ENCODE results near the gene CENPV.
"Not testable (repeated sequence)": the region's sequence is repeated elsewhere in the genome, so short reads cannot be mapped to it uniquely, and the experiment has no call there.

The CENPV gene

DNA sequence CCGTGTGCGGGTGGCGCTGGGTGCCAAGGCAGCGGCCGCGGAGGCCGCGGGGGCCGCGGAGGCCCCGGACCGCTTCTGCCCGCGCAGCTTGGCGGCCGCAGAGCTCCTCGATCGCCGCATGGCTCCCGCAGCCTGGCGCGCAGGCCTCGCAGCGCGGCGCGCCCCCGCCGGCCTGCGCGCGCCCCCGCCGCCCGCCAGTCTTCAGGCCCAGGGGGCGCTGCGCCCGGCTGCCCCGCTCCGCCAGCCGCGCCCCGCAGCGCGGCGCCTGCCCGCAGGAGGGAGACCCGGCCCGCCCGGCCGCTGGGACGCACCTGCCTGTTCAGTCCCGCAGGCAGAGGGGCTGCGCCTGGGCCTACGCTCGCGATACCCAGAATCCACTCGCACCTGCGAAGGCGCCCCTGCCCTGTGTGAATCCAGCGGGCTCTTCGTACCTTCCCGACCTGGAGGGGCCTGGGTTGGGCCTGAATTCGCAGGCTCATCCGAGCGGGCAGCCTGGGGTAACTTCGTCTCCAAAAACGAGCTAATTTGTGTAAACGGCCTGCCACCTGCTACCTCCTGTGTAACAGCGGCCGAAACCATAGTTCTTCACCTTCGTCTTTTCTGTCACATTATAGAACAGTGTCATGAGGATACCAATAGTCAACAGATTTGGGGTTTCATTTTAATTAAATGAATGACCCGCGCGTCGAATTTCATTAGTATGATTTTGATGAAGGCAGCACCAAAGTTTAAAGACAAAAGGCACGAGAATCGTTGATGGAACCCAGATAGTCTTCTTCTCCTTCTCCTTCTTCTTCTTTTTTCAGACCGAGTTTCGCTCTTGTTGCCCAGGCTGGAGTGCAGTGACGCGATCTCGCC lies at the start of gene CENPV:
Gene CENPV (minus strand): TSS at position 153 of the 858 bp plus-strand sequence. CDS start 33 bp downstream, at position 120.
- DNase-seq: peak; percentile 28 to 68 (median 36)

DNA sequence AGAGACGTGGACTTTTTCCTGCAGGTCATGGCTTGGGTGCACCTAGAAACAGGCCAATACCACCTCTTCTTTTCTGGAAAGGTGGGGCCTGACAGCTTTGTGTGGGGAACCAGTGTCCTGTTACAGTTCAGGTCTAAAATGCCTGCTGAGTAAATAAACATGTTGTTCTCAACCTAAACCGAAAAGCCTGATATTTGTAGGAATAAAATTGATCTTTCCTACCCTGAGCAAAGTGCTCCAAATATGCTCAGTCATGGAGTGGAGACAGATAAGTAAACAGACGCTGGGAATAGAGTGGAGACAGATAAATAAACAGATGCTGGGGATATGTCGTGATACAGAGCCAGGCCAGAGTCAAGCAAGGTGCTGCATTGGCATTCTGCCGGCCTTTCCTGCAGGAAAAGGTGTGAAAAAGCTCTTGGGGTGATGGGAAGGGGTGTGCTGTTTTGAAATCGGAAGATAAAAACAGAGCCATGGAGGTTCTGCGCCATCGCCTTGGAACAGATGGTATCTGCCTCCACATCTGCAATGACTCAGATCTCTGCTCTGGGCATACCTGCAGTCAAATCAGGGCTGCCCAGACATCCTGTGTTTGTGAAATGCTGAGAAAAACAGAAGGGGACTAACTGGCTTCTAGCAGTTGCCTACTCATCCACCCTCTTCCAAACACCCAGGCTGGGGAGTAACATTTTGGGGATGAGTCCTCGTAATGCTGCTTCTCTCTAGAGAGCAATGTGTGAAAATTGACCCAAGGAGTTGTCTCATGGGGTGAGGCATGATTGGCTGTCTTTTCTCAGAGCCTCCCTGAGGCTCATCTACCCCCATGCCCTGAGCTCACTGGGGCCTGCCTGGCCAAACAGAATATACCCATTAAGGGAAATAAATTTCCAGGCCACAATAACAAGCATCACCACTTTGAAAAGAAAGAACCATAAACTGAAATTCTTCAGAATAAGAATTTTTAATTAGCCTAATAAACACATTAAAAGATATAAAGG lies 45.3 kb upstream of the CENPV start:
- DNase-seq: no peak

DNA sequence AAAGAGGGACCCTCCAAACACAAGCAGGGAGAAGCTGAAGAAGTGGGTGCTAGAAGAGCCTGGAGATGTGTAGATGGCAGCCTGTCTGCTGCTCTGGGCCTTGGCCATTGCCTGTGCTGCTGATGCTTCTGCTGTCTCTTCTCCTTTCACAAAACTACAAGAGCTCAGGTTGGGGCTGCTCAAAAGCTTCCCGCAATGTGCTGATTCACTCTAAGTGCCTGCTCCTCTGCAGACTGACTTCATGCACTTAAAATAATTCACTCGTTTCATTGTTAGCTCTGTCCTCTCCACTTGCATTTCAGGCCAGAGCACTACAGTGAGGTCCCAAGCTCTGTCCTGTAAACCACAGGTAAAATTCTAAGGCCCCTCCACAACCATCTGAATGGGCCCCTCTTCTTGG lies 43.4 kb upstream of the CENPV start:
- not testable (repeated sequence) for DNase-seq

DNA sequence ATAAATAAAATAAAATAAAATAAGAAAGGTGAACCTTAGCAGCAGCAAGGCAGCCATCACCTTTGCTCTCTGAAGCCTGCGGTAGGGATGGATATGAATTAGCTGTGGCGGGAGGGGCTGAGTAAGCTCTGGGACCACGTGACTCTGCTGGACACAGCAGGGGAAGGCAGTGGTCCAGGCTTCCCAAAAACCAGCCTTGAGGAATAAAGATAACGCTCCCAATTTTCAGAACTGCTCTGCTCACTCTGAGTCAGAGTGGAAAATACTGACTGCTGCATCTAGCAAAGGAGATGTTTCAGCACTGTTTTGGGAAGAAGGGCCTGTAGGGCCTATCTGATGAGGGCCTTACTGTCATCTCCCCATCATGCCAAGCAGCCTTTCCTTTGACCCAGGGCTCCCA lies 42.6 kb upstream of the CENPV start:
- not testable (repeated sequence) for DNase-seq

DNA sequence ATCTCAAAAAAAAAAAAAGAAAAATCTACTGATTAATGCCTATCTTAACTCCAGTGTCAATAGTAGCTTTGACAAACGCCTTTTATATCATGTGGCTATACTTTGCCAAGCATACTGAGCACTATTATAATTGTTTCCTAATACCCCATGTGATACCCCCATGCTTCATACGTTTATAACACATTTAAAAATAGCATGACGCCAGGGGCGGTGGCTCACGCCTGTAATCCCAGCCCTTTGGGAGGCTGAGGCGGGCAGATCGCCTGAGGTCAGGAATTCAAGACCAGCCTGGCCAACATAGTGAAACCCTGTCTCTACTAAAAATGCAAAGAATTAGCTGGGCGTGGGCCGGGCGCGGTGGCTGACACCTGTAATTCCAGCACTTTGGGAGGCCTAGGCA lies 39.2 kb upstream of the CENPV start:
- not testable (repeated sequence) for DNase-seq

DNA sequence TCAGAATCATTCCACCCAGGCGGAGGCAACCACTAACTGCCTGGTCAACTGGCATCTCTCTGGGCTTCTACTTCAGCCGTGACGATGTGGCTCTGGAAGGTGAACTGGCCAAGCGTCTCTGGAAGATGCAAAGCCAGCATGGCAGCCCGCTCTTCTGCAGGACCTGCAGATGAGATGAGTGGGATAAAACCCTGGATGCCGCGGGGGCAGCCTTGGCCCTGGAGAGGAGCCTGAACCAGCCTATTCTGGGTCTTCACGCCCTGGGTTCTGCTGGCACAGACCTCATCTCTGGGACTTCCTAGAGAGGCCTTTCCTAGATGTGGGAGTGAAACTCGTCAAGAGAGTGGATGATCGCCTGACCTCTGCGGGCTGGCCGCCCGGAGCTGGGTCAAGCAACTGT lies 38.2 kb upstream of the CENPV start:
- DNase-seq: no peak

DNA sequence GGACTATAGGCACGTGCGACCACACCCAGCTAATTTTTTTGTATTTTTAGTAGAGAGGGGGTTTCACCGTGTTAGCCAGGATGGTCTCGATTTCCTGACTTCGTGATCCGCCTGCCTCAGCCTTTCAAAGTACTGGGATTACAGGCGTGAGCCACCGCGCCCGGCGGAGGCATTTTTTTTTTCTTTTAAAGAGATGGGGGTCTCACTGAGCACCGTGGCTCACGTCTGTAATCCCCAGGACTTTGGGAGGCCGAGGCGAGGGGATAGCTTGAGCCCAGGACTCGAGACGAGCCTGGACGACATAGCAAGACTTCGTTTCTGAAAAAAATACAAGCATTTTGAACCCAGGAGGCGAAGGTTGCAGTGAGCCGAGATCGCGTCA lies 32.8 kb upstream of the CENPV start:
- DNase-seq: not testable (repeated sequence)

DNA sequence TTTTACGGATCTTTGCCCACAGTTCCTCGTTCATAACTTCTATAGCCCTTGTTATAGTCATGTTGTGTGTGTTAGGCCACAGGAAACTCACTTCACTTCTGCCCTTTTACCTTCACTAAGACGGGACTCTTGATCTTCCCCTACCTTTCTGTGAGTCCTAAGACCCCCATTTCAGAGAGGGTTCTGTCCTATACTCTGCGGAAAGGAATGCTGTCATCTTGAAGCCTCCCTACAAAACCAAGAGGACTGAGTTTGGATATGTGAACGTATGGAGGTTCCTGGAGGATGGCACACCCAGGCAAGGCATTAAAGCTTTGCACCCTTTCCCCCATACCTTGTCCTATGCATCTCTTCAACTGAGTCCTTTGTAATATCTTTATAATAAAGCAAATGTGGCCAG lies 31.3 kb upstream of the CENPV start:
- DNase-seq: no peak

DNA sequence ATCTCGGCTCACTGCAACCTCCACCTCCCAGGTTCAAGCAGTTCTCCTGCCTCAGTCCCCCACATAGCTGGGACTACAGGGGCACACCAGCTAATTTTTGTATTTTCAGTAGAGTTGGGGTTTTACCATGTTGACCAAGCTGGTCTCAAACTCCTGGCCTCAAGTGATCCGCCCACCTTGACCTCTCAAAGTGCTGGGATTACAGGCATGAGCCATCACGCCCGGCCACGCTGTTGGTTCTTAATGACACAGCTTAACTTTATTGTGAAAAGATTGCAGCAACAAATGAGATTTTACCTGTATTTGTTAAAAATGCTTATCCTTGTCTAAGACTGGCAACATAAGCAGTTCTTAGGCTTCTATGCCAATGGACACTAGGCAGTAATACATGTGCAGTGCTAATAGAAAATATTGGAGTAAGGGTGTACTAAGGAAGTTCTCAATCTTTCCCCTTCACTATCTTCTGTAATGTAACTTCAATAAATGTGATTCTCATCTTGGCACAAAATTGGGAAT lies 30.6 kb upstream of the CENPV start:
- DNase-seq: no peak

DNA sequence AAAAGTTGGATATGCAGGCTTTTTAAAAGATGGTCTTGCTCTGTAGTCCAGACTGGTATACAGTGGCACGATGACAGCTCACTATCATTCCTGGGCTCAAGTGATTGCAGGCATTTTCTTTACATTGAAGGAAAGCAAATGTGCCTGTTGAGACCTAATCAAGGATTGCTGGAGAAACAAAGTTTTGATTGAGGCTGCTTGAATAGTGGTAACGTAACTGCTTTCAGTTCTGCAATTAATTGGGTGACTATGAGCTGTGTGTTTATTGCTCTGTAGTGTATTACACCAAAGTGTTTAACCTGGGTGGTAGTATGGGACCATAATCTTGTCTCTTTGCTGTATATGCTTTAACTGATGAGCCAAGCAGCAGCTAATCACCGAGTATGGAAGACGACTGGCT lies 29.9 kb upstream of the CENPV start:
- no peak for DNase-seq

DNA sequence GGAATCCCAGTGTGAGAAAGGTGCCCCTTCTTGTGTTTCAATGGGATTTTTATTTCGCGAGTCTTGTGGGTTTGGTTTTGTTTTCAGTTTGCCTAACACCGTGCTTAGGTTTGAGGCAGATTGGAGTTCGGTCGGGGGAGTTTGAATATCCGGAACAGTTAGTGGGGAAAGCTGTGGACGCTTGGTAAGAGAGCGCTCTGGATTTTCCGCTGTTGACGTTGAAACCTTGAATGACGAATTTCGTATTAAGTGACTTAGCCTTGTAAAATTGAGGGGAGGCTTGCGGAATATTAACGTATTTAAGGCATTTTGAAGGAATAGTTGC lies 28.2 kb upstream of the CENPV start:
- no peak for DNase-seq

DNA sequence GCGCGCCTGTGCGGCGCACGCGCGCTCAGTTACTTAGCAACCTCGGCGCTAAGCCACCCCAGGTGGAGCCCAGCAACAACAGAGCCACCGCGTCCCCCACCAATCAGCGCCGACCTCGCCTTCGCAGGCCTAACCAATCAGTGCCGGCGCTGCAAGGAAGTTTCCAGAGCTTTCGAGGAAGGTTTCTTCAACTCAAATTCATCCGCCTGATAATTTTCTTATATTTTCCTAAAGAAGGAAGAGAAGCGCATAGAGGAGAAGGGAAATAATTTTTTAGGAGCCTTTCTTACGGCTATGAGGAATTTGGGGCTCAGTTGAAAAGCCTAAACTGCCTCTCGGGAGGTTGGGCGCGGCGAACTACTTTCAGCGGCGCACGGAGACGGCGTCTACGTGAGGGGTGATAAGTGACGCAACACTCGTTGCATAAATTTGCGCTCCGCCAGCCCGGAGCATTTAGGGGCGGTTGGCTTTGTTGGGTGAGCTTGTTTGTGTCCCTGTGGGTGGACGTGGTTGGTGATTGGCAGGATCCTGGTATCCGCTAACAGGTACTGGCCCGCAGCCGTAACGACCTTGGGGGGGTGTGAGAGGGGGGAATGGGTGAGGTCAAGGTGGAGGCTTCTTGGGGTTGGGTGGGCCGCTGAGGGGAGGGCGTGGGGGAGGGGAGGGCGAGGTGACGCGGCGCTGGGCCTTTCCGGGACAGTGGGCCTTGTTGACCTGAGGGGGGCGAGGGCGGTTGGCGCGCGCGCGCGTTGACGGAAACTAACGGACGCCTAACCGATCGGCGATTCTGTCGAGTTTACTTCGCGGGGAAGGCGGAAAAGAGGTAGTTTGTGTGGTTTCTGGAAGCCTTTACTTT lies 27.6 kb upstream of the CENPV start, which contains the start of gene UBB:
Gene UBB (plus strand): TSS at position 452 of the 856 bp plus-strand sequence. CDS start 817 bp downstream, outside the sequence.
- DNase-seq: peak; percentile 78 to 88 (median 83)

DNA sequence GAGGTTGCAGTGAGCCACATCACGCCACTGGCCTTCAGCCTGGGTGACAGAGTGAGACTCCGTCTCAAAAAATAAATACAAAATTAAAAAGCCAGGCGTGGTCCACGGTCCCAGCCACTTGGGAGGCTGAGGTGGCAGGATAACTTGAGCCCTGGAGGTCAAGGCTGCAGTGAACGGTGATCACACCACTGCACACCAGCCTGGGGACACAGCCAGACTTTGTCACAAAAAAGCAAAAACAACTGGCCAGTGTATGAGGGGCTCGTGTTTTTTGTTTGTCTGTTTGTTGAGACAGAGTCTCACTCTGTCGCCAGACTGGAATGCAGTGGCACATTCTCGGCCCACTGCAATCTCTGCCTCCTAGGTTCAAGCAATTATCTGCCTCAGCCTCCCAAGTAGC lies 26.4 kb upstream of the CENPV start:
- no peak for DNase-seq

DNA sequence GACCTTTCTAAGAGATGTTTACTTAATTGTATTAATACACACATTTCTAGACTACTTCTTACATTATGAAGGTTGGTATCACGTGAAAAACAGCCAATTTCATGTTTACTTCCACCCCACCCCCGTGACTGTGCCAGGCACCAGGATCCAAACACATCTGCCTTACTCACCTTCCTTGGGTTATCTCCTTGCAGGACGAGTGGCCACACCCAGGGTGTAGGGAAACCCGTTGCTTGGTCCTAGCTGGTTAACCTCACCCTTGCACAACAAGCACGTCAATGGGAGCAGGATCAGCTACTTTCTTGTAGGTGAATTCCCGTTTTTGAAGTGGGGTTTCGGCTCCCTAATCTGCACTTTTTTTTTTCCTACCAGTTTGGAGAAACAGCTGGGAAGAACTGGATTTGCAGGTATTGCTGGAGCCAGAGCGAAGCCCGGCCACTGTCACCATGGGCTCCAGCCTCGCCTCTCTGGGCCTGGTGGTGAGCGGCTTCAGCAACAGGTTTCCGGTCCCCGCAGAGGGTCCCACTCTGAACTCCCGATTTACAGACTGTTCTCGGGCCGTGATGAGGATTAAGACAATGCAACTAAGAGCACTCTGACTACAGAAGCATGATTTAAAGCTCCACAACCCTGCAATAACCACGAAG lies 25.5 kb upstream of the CENPV start:
- DNase-seq: no peak

DNA sequence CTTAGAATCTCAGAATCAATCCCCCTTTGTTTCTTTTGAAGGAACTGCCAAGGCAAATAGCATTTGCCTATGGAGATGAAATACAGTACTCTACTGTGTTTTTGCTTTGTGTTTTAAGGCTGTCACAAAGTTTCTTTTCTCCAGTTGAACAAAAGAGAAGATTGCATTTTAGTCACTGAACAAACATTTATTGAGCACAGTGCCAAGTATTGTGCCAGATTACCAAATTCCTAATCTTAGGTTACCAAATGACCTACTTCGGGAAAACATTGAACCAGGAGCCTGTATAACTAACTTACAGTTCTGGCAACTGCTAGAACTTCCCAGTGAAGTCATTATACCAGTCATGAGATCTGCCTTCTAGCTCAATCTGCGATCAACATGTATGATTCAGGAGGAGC lies 24.7 kb upstream of the CENPV start:
- no peak for DNase-seq

DNA sequence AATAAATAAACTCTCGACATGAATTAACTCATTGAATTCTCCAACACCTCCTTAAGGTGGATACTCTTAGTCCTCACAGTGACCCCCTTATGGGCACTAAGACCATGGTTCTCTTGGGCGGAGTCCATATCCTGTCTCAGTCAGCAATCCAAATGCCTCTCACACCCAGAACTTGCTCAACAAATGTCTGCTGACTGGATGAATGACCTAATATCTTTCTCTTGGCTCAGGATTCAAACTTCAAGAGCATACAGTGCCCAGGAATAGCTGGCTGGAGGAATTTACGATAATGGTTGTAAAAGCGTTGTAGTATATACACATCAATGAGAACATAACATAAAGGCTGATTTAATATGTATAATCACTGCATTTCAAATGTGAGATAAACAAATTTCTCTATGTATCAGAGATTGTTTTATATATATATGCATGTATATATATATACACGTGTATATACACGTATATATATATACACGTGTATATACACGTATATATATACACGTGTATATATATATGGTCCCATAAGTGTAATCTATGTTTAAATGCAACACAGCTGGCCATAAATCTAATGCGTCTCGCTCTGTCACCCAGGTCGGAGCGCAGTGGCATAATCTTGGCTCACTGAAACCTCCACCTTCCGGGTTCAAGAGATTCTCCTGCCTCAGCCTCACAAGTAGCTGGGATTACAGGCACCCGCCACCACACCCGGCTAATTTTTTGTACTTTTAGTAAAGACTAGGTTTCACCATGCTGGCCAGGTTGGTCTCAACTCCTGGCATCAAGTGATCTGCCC lies 21.1 kb upstream of the CENPV start:
- DNase-seq: no peak

DNA sequence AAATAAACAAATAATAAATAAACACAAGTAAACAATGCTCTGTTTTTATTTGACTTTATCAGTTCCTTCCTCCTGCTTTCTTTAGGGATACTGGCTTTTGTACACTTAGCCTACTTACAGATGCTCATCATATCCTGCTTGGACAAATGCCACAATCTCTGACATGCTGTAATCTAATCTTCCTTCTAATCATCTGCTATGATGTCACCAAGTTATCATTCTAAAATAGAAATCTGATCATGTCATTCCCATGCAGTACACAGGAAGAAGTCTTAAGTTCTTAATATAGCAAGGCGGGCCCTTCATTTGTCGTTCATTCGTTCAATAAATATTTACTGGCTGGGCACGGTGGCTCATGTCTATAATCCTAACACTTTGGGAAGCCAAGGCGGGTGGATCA lies 18.5 kb upstream of the CENPV start:
- DNase-seq: no peak

DNA sequence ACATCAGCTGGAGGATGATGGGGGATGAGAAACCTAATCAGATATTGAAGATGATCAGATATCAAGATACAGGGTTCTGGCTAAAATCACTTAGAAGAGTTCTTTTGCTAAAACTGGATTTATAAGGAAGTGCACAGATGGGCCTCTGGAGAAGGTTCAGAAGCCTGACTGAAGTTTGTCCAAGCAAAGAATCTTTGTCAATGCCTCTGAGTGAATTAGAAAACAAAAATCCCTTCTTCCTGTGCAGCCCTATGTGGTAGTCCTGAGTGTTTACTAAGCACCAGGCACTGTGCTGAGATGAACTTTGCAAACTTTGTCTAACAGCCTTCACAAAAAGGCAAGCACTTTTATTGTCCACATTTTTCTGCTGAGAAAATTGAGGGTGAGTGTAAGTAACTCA lies 11.4 kb upstream of the CENPV start:
- DNase-seq: no peak

DNA sequence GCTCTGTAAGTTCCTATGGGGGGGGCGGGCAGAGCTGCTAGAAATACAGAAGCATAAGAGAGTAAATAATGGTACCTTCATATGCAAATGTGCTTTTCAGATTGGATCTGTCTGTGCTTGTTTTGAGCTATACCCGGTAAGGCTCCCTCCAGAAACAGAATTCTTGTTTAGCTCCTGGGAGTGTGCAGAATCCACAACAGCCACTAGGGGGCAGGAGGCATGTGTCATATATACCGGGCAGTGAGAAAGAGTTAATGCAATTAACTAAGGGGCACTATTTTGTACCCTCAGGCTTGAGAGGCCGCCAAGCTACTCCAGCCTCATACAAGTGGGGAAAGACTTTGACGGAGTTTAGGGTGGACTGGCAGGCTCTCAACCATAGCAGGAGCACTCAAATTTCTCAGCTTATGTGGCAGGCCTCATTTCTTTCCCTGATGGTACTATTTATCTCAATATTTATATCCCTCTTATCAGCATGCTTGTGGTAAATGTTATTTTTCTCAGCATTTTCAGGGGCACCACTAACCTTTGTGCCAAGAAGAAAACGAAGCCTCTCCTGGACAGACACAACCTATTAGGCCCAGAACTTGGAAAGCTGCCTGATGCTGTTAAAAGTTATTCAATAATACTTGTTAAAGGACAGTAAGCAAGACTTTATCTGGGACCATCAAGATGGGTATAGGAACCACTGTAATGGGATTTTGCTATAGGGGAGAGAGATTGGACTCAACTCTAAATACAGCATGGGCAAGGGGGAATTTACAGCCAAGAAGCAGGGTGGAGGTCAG lies 10.7 kb upstream of the CENPV start:
- peak; percentile 15 to 60 (median 58) for DNase-seq

DNA sequence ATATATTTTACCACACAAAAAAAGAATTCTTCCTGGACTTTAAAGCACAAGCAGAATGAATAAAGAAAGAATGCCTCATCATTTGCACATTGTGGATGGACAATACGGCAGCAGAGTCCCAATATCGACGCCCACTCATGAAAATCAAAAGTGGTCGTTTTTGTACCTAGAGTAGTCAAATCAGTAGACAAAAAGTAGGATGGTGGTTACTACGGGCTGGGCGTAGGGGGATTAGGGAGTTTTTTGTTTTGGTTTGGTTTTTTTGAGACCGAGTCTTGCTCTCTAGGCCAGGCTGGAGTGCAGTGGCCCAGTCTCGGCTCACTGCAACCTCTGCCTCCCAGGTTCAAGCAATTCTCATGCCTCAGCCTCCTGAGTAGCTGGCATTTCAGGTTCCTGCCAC lies 8.6 kb upstream of the CENPV start:
- no peak for DNase-seq

All from activated naive CD4-positive, alpha-beta T cell (primary cell).